B cell (primary cell): ENCODE results near the gene BMP2K. TPM values are rescaled to one million over a fixed set of nuclear protein-coding genes. Genes with fewer than 3 reads are reported as not detected.

ENCODE experiments used
- ATAC-seq: fragments of 200-7000 bp; cut with Tn5 transposase; one replicate; pipeline ENCODE4 v1.10.0; 2021; ENCODE audit warnings: low read depth, mild to moderate bottlenecking, moderate number of reproducible peaks, moderate library complexity
- CTCF ChIA-PET: fragments of 350-600 bp; sonication (Branson Sonifier 250); formaldehyde crosslinking; loops from one replicate; lab custom pipeline; 2021; ENCODE audit warnings: antibody characterized with exemption, inconsistent platforms; lab: Charles Lee
- POLR2A ChIA-PET: fragments of 350-600 bp; sonication (Branson Sonifier 250); formaldehyde crosslinking; loops from one replicate; lab custom pipeline; 2021; ENCODE audit warnings: antibody characterized with exemption; lab: Charles Lee
- DNase-seq: peaks from one replicate; pipeline ENCODE4 v3.0.0; 2013
- H2AFZ ChIP-seq: 2 replicates; pipeline ENCODE4 v1.6.1; 2012; ENCODE audit warnings: mild to moderate bottlenecking, low read depth, low read length; ENCODE audit not compliant: insufficient read depth, poor library complexity, severe bottlenecking
- H3K27ac ChIP-seq, 2 donors: 1 replicate in 1 of 2; 2 replicates in 1 of 2; pipeline ENCODE4 v1.5.1; 2012 to 2013; ENCODE audit warnings: low read length in 2 of 2, mild to moderate bottlenecking in 2 of 2, moderate library complexity in 1 of 2
- H3K27me3 ChIP-seq, 4 experiments: fragments of 200-600 bp in 1 of 4; sonication (generic) in 1 of 4; replicated peaks in 1 of 4; 1 replicate in 2 of 4; 2 replicates in 2 of 4; pipeline versions ENCODE4 v1.6.1 to v1.7.0; 2013 to 2016; ENCODE audit warnings: low read length in 3 of 4, mild to moderate bottlenecking in 2 of 4, mixed read lengths in 1 of 4, moderate library complexity in 1 of 4; ENCODE audit not compliant: insufficient read depth in 4 of 4, control insufficient read depth in 3 of 4; ENCODE audit errors: control extremely low read depth in 1 of 4
- H3K36me3 ChIP-seq, 2 experiments: replicated peaks in 1 of 2; 1 replicate in 1 of 2; 2 replicates in 1 of 2; pipeline versions ENCODE4 v1.6.1 to v1.7.1; 2013; ENCODE audit warnings: low read length in 1 of 2; ENCODE audit not compliant: insufficient read depth in 2 of 2, control insufficient read depth in 1 of 2; ENCODE audit errors: control extremely low read depth in 1 of 2, extremely low read depth in 1 of 2
- H3K4me1 ChIP-seq, 2 donors: fragments of 200-600 bp in 1 of 2; sonication (generic) in 1 of 2; 1 replicate in 1 of 2; 2 replicates in 1 of 2; pipeline versions ENCODE4 v1.5.1 to v1.6.1; 2013 to 2017; ENCODE audit warnings: low read length in 2 of 2; ENCODE audit not compliant: control insufficient read depth in 2 of 2, insufficient read depth in 2 of 2
- H3K4me2 ChIP-seq: replicated peaks from 2 replicates; pipeline ENCODE3; 2012; ENCODE audit warnings: mild to moderate bottlenecking, low read depth, low read length; ENCODE audit not compliant: poor library complexity, severe bottlenecking
- H3K4me3 ChIP-seq, 5 experiments: fragments of 200-600 bp in 1 of 5; sonication (generic) in 1 of 5; 1 replicate in 3 of 5; 2 replicates in 2 of 5; pipeline versions ENCODE4 v1.5.1 to v1.7.0; 2011 to 2016; ENCODE audit warnings: low read length in 4 of 5, mild to moderate bottlenecking in 4 of 5, low read depth in 2 of 5, control low read depth in 1 of 5, moderate library complexity in 1 of 5; ENCODE audit not compliant: insufficient read depth in 1 of 5; ENCODE audit errors: control extremely low read depth in 1 of 5, extremely low read depth in 1 of 5
- H3K79me2 ChIP-seq: fragments of 200-600 bp; sonication (generic); one replicate; pipeline ENCODE4 v1.6.0; 2016; ENCODE audit warnings: low read length; ENCODE audit not compliant: control insufficient read depth, insufficient read depth
- H3K9ac ChIP-seq: fragments of 200-600 bp; sonication (generic); 2 replicates; pipeline ENCODE4 v1.6.1; 2017; ENCODE audit warnings: mild to moderate bottlenecking, low read length, moderate library complexity
- H3K9me3 ChIP-seq, 3 donors: one replicate each; pipeline versions ENCODE4 v1.6.1 to v1.7.1; 2013; ENCODE audit warnings: low read length in 2 of 3; ENCODE audit not compliant: control insufficient read depth in 2 of 3, insufficient read depth in 1 of 3; ENCODE audit errors: control extremely low read depth in 1 of 3
- H4K20me1 ChIP-seq: 2 replicates; pipeline ENCODE4 v1.6.0; 2012; ENCODE audit warnings: mild to moderate bottlenecking, low read length; ENCODE audit not compliant: insufficient read depth, control insufficient read depth, poor library complexity, severe bottlenecking
- H3K27ac Mint-ChIP-seq: one replicate; pipeline ENCODE4 v1.8.0; 2021; ENCODE audit warnings: mixed read lengths
- H3K27me3 Mint-ChIP-seq: one replicate; pipeline ENCODE4 v1.8.0; 2021; ENCODE audit warnings: mixed read lengths
- H3K4me1 Mint-ChIP-seq: one replicate; pipeline ENCODE4 v1.8.0; 2021; ENCODE audit warnings: mixed read lengths
- H3K4me3 Mint-ChIP-seq: one replicate; pipeline ENCODE4 v1.8.0; 2021; ENCODE audit warnings: mixed read lengths
- H3K9me3 Mint-ChIP-seq: one replicate; pipeline ENCODE4 v1.8.0; 2022; ENCODE audit warnings: mixed read lengths; ENCODE audit not compliant: insufficient read depth
- CTCF ChIP-seq: fragments of 200-600 bp; IDR thresholded peaks from one replicate; pipeline ENCODE4 v1.8.0; 2022; ENCODE audit warnings: antibody characterized with exemption, mild to moderate bottlenecking
- EZH2 ChIP-seq: IDR thresholded peaks from 2 replicates; pipeline ENCODE4 v1.6.1; 2012; ENCODE audit warnings: borderline replicate concordance, low read depth, mild to moderate bottlenecking, moderate library complexity, low read length; ENCODE audit not compliant: insufficient read depth, poor library complexity, severe bottlenecking
- WGBS: methylation state at CpG from one replicate; pipeline ENCODE4 v1.1.5; 2013; ENCODE audit warnings: missing lambda C conversion rate; ENCODE audit not compliant: insufficient coverage; 5-methylcytosine and 5-hydroxymethylcytosine counted together
- intact Hi-C: fragments of 100-400 bp; cut with micrococcal nuclease; formaldehyde crosslinking; loops from one replicate; pipeline ENCODE4 v1.10.0; 2022
- polyA plus RNA-seq: library from polyadenylated mRNA; depleted of rRNA; stranded (reverse); fragments of >200 nt; gene quantifications from 2 replicates; pipeline ENCODE4 v1.2.3, GENCODE V29; 2012
- total RNA-seq, 2 donors: library from RNA; stranded (reverse); fragments of 120-200 nt in 1 of 2; gene quantifications; 1 replicate in 1 of 2; 2 replicates in 1 of 2; pipeline versions ENCODE4 v1.2.3 to v1.2.4, GENCODE V29; 2013 to 2022

The BMP2K gene
- total and polyA plus RNA-seq, 2 donors (not counting 1 experiment from before 2014, with no cell fraction given): 59.1 to 117 TPM

- Histone ChIP-seq H4K20me1 (peaks cover 36% of the 10 kb centered on the region), H3K4me2 (peak overlapping the region; percentile 94), H3K9ac (peak overlapping the region; percentile 99), H3K27me3 (no peaks in the 10 kb centered on the region), H3K36me3 (peaks cover 2 to 3% of the 10 kb centered on the region in 2 experiments), H3K27ac (peak overlapping the region; percentile 66 to 72), H3K79me2 (peaks cover 59% of the 10 kb centered on the region), H3K4me3 (peak overlapping the region; percentile 60 to 99 (median 94)), H2AFZ (peak overlapping the region; percentile 71), H3K9me3 (no peaks in the 10 kb centered on the region), H3K4me1 (peaks cover 44 to 49% of the 10 kb centered on the region in 2 donors)
- H3K27ac Mint-ChIP-seq: peak overlapping the region; percentile 98
- WGBS: 1% methylated on average over 25 of the region's 28 CpGs
- ATAC-seq (peak; percentile 50), DNase-seq (peak; percentile 71)
- no peak overlapping the region for H3K4me3 Mint-ChIP-seq
- CTCF ChIA-PET: interaction anchor here (0.5 to 2.8 kb wide), 13 partner anchors 11 to 168 kb away, joined by 3 to 24 read pairs (median 4); no protein-coding TSS in a partner anchor
- H3K4me1 Mint-ChIP-seq: peaks cover 21% of the 10 kb centered on the region
- no peaks in the 10 kb centered on the region for H3K27me3 Mint-ChIP-seq
- intact Hi-C loops: loop anchor here (1.0 to 10.0 kb wide), 11 partner anchors 27 to 1702 kb away; partner anchors contain the start of genes CCNI, MRPL1 and PAQR3
- POLR2A ChIA-PET: interaction anchor here (0.6 to 2.4 kb wide), 10 partner anchors 10 to 957 kb away, joined by 3 to 12 read pairs (median 8); no protein-coding TSS in a partner anchor
- no peaks in the 10 kb centered on the region for H3K9me3 Mint-ChIP-seq
- TF ChIP-seq CTCF: no peak
- TF ChIP-seq EZH2: no peak
Observed at GRCh38 chr4:78776729-78777575, 802 bp downstream of the BMP2K start.
